C4-2B (cell line): ENCODE data around the gene ZDHHC14.

Source experiments
- ZFX ChIP-seq: fragments of 450-650 bp; IDR thresholded peaks from 2 replicates; pipeline ENCODE4 v1.6.1; 2017
- TF ChIP-seq, protein P1 (sequence below): fragments of 450-650 bp; conservative IDR thresholded peaks from 2 replicates; pipeline ENCODE4 v1.5.1; 2017; ENCODE audit warnings: mild to moderate bottlenecking

DNA sequence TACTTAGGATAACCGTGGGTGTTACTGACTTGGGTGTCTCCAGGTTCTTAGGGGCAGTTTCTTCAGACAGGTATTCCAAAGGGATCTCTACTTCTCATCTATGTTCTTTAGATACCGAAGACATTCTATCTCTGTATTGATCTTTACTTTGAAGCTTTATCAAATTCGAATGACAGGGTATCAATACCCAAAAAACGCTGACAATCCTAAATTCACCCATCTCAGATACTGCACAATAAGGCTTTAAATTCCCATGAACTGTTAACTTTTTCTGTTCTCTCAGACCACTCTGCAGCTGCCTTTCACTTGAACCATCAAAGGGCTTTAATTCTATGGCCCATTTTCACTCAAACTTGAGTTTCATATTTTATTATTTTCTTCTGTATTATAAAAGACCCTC is 72.1 kb downstream of the ZDHHC14 start:
- TF ChIP-seq, protein P1, sequence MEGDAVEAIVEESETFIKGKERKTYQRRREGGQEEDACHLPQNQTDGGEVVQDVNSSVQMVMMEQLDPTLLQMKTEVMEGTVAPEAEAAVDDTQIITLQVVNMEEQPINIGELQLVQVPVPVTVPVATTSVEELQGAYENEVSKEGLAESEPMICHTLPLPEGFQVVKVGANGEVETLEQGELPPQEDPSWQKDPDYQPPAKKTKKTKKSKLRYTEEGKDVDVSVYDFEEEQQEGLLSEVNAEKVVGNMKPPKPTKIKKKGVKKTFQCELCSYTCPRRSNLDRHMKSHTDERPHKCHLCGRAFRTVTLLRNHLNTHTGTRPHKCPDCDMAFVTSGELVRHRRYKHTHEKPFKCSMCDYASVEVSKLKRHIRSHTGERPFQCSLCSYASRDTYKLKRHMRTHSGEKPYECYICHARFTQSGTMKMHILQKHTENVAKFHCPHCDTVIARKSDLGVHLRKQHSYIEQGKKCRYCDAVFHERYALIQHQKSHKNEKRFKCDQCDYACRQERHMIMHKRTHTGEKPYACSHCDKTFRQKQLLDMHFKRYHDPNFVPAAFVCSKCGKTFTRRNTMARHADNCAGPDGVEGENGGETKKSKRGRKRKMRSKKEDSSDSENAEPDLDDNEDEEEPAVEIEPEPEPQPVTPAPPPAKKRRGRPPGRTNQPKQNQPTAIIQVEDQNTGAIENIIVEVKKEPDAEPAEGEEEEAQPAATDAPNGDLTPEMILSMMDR = no peak
- no peak for TF ChIP-seq ZFX
